Common myeloid progenitor, CD34-positive (primary cell): ENCODE data around the gene GSC2.
A peak's percentile ranks its signal among the peaks of the same experiment; 100 is the strongest.

ENCODE experiments used
- CTCF ChIA-PET: fragments of 350-600 bp; sonication (Branson Sonifier 250); formaldehyde crosslinking; loops from one replicate; lab custom pipeline; 2021; ENCODE audit warnings: antibody characterized with exemption; lab: Charles Lee
- POLR2A ChIA-PET: fragments of 350-600 bp; sonication (Branson Sonifier 250); formaldehyde crosslinking; loops from one replicate; lab custom pipeline; 2021; ENCODE audit warnings: antibody characterized with exemption; lab: Charles Lee
- DNase-seq, 3 donors: peaks; one replicate each; pipeline versions ENCODE4 v3.0.0 to v3.0.0-alpha.2; 2013
- H3K27ac ChIP-seq, 2 experiments: 1 replicate in 1 of 2; 2 replicates in 1 of 2; pipeline ENCODE4 v1.7.0; 2013; ENCODE audit warnings: inconsistent platforms in 2 of 2, low read length in 2 of 2, mild to moderate bottlenecking in 2 of 2, low read depth in 1 of 2, moderate library complexity in 1 of 2; ENCODE audit not compliant: severe bottlenecking in 2 of 2, insufficient read depth in 1 of 2, poor library complexity in 1 of 2
- H3K27me3 ChIP-seq, 5 experiments: replicated peaks in 2 of 5; 1 replicate in 3 of 5; 2 replicates in 2 of 5; pipeline versions ENCODE4 v1.6.1 to v1.7.0; 2013; ENCODE audit warnings: low read length in 4 of 5, mild to moderate bottlenecking in 2 of 5, moderate library complexity in 2 of 5, inconsistent platforms in 1 of 5; ENCODE audit not compliant: insufficient read depth in 5 of 5, control insufficient read depth in 4 of 5
- H3K36me3 ChIP-seq, 4 experiments: 1 replicate in 2 of 4; 2 replicates in 2 of 4; pipeline versions ENCODE4 v1.6.1 to v1.7.0; 2013; ENCODE audit warnings: low read length in 3 of 4, control low read depth in 1 of 4, mild to moderate bottlenecking in 1 of 4; ENCODE audit not compliant: control insufficient read depth in 4 of 4, insufficient read depth in 4 of 4
- H3K4me1 ChIP-seq, 4 experiments: 1 replicate in 3 of 4; 2 replicates in 1 of 4; pipeline versions ENCODE4 v1.6.1 to v1.7.1; 2013; ENCODE audit warnings: low read length in 3 of 4, mild to moderate bottlenecking in 3 of 4, control low read depth in 1 of 4, inconsistent platforms in 1 of 4, moderate library complexity in 1 of 4; ENCODE audit not compliant: control insufficient read depth in 4 of 4, insufficient read depth in 4 of 4; ENCODE audit errors: control extremely low read depth in 1 of 4
- H3K4me3 ChIP-seq, 7 experiments: 1 replicate in 4 of 7; 2 replicates in 3 of 7; pipeline versions ENCODE4 v1.5.1 to v1.7.0; 2013; ENCODE audit warnings: mild to moderate bottlenecking in 7 of 7, low read length in 6 of 7, moderate library complexity in 6 of 7, inconsistent platforms in 2 of 7, low read depth in 2 of 7, control low read depth in 1 of 7; ENCODE audit not compliant: insufficient read depth in 4 of 7, control insufficient read depth in 1 of 7; ENCODE audit errors: extremely low read depth in 1 of 7
- H3K9me3 ChIP-seq, 5 experiments: 1 replicate in 4 of 5; 2 replicates in 1 of 5; pipeline versions ENCODE4 v1.6.1 to v1.7.1; 2013; ENCODE audit warnings: low read length in 4 of 5, mild to moderate bottlenecking in 2 of 5, inconsistent platforms in 1 of 5, low read depth in 1 of 5, moderate library complexity in 1 of 5; ENCODE audit not compliant: control insufficient read depth in 4 of 5, insufficient read depth in 2 of 5; ENCODE audit errors: control extremely low read depth in 1 of 5
- WGBS: methylation state at CpG from one replicate; pipeline ENCODE4 v1.1.5; 2013; ENCODE audit not compliant: insufficient coverage; 5-methylcytosine and 5-hydroxymethylcytosine counted together

Gene GSC2

GRCh38 chr22:19173047-19174035 is 23.2 kb upstream of the GSC2 start:
- Histone ChIP-seq H3K27me3 (peaks cover 0 to 29% (median 21%) of the 10 kb centered on the region in 5 experiments), H3K36me3 (peaks cover 0 to 25% (median 5%) of the 10 kb centered on the region in 4 experiments), H3K4me1 (peaks cover 6 to 63% (median 59%) of the 10 kb centered on the region in 4 experiments), H3K9me3 (no peaks in the 10 kb centered on the region), H3K4me3 (peak overlapping the region in 4 of 7 experiments; percentile 20 to 92 (median 86)), H3K27ac (peak overlapping the region; percentile 61 to 93)
- CTCF ChIA-PET: interaction anchor here (1.1 to 1.7 kb wide), 5 partner anchors 19 to 39 kb away, joined by 3 to 7 read pairs (median 4); partner anchors contain the start of gene ESS2
- POLR2A ChIA-PET: interaction anchor here (0.6 kb wide), 1 partner anchor 190 kb away, joined by 3 read pairs; no protein-coding TSS in a partner anchor
- no peak for DNase-seq
- 82% methylated on average over 14 of the region's 19 CpGs for WGBS

GRCh38 chr22:19172213-19173046 is 22.3 kb upstream of the GSC2 start:
- Histone ChIP-seq H3K4me3 (peak overlapping the region; percentile 78 to 96 (median 91)), H3K4me1 (peaks cover 6 to 60% (median 52%) of the 10 kb centered on the region in 4 experiments), H3K9me3 (no peaks in the 10 kb centered on the region), H3K27me3 (peaks cover 0 to 38% (median 27%) of the 10 kb centered on the region in 5 experiments), H3K36me3 (peaks cover 0 to 25% (median 5%) of the 10 kb centered on the region in 4 experiments), H3K27ac (peak overlapping the region; percentile 61 to 93)
- ChIA-PET CTCF (interaction anchor here (1.1 to 1.7 kb wide), 3 partner anchors 24 to 38 kb away, joined by 3 to 4 read pairs (median 3); partner anchors contain the start of gene ESS2), POLR2A (no interaction called here)
- DNase-seq: no peak
- 46% methylated on average over 11 of the region's 13 CpGs for WGBS

- Histone ChIP-seq H3K4me1 (peaks cover 6 to 45% (median 43%) of the 10 kb centered on the region in 4 experiments), H3K27me3 (peaks cover 0 to 52% (median 29%) of the 10 kb centered on the region in 5 experiments), H3K4me3 (peak overlapping the region in 3 of 7 experiments; percentile 50 to 58 (median 56)), H3K9me3 (no peaks in the 10 kb centered on the region), H3K27ac (no peak overlapping the region), H3K36me3 (peaks cover 0 to 4% (median 2%) of the 10 kb centered on the region in 4 experiments)
- CTCF ChIA-PET: interaction anchor here (1.5 to 1.9 kb wide), 2 partner anchors 19 to 25 kb away, joined by 4 to 6 read pairs; partner anchors contain the start of gene ESS2
- 77% methylated on average over 7 of the region's 7 CpGs for WGBS
- DNase-seq: no peak
- POLR2A ChIA-PET: no interaction called here
Measured at GRCh38 chr22:19169947-19170318, 19.8 kb upstream of the GSC2 start.

GRCh38 chr22:19169002-19169946 is 19.2 kb upstream of the GSC2 start:
- ChIA-PET CTCF (interaction anchor here (1.0 to 1.9 kb wide), 4 partner anchors 10 to 36 kb away, joined by 4 to 6 read pairs (median 5); partner anchors contain the start of genes ESS2 and SLC25A1), POLR2A (no interaction called here)
- H3K4me1 ChIP-seq: peaks cover 4 to 39% (median 37%) of the 10 kb centered on the region in 4 experiments
- H3K36me3 ChIP-seq: peaks cover 0 to 4% (median 2%) of the 10 kb centered on the region in 4 experiments
- DNase-seq: no peak
- H3K27me3 ChIP-seq: peaks cover 0 to 52% (median 29%) of the 10 kb centered on the region in 5 experiments
- WGBS: 6% methylated on average over 53 of the region's 58 CpGs
- H3K4me3 ChIP-seq: peak overlapping the region in 3 of 7 experiments; percentile 50 to 58 (median 56)
- no peaks in the 10 kb centered on the region for H3K9me3 ChIP-seq
- H3K27ac ChIP-seq: no peak overlapping the region

- CTCF ChIA-PET: interaction anchor here (1.0 to 1.6 kb wide), 4 partner anchors 11 to 35 kb away, joined by 3 to 5 read pairs (median 4); partner anchors contain the start of gene SLC25A1
- WGBS: 76% methylated on average over 17 of the region's 17 CpGs
- no peak overlapping the region for H3K27ac ChIP-seq
- peaks cover 0 to 2% (median 0%) of the 10 kb centered on the region in 4 experiments for H3K36me3 ChIP-seq
- no peak for DNase-seq
- peaks cover 0 to 52% (median 29%) of the 10 kb centered on the region in 5 experiments for H3K27me3 ChIP-seq
- POLR2A ChIA-PET: no interaction called here
- no peak overlapping the region for H3K4me3 ChIP-seq
- peaks cover 4 to 29% (median 27%) of the 10 kb centered on the region in 4 experiments for H3K4me1 ChIP-seq
- H3K9me3 ChIP-seq: no peaks in the 10 kb centered on the region
Measured at GRCh38 chr22:19168088-19168890, 18.2 kb upstream of the GSC2 start.
